GM19452 (cell line): Measurements from ENCODE around the gene MARCHF6.
A peak's percentile ranks its signal among the peaks of the same experiment; 100 is the strongest.
"Not testable (repeated sequence)": the region's sequence is repeated elsewhere in the genome, so short reads cannot be mapped to it uniquely, and the experiment has no call there.

Experiments
- ATAC-seq: cut with Tn5 transposase; IDR thresholded peaks from one replicate; pipeline ENCODE4 v1.9.1; 2021; ENCODE audit not compliant: unreplicated experiment

The MARCHF6 gene

DNA sequence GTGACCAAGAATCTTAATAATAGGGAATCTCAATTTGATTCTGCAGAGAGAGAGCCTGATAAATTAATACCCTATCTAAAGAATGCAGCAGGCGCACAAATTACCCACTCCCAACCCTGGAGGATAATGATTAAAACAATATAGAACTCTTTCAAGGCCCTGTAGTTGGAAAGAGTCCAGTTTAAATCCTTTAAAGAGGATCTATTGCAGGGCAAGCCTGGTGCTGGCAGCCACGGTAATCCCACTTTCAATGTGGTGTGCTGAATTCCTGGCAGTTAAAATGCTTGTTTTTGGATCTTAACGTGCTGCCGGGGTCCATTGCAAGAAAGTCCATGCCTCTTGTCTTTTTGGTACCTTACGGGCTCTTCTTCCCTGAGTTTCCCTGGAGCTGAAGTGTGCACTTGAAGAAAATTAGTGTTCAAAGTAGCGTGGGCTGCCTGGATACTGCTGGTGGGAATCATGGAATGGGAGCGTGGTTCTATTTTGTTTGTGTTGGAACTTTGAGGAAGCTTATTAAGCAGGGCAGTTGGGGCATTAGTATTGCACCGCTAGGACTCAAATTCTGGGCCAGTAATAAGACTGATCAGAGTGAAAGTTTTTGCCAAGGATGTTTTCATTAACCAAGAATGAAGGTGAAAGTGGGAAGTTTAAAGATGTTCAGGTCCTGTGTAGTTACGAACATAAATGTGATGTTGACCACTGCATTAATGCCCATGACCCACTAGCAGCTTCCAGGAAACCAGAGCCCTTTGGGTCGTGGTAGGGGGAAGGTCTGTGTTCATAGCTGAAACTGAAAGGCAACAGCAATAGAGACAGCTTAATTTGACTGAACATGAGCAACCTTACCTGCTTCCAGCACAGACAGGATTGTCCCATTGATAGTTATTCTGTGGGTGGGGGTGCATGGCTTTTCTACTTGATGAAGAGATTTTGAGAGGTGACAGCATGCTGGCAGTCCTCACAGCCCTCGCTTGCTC lies 20.8 kb downstream of the MARCHF6 start:
- ATAC-seq, result no peak

GRCh38 chr5:10375146-10375545 lies 21.7 kb downstream of the MARCHF6 start:
- ATAC-seq, result not testable (repeated sequence)

- ATAC-seq, result no peak
These were observed 23.0 kb downstream of the MARCHF6 start for GRCh38 chr5:10376544-10376943.

GRCh38 chr5:10377081-10377480 lies 23.6 kb downstream of the MARCHF6 start:
- no peak for ATAC-seq

DNA sequence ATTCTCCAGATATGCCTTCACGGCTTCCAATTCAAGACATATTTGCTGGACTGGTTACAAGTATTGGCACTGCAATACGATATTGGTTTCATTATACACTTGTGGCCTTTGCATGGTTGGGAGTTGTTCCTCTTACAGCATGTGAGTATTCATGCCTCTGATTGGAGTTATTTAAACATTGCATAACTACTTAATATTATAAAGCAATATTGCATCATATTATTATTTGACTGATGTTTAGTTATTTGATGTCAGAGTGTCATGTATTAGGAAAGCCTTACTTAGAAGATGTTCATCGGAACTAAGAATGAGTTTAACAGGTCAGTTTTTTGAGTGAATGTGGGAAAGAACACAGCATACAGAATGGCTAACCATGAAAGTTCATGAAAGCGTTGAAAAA lies 28.3 kb downstream of the MARCHF6 start:
- no peak for ATAC-seq

DNA sequence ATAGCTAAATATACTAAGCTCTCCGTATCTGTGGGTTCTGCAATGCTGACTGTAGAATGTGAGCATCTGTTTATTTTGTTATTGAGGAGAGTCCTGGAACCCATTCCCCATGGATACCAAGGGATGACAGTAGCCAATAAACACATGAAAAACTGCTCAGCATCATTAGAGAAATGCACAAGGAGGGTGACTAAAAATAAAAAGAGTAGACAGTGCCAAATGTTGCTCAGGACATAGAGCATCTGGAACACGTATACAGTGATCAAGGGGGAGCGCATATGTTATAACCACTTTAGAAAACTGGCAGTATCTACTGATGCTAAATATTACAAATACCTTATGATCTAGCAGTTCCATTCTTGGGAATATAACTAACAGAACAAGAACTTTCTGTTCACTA lies 31.0 kb downstream of the MARCHF6 start:
- ATAC-seq, result no peak

DNA sequence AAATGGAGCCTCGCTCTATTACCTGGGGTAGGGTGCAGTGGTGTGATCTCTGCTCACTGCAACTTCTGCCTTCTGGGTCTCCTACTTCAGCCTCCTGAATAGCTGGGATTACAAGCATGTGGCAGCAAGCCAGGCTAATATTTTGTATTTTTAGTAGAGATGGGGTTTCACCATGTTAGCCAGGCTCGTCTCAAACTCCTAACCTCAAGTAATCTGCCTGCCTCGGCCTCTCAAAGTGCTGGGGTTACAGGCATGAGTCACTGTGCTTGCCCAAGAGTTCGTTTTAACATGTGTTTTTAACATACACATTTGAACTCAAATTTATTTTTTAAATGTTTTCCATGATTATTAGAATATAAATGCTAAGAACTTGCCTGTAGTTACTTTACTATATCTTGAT lies 34.2 kb downstream of the MARCHF6 start:
- ATAC-seq, result no peak

DNA sequence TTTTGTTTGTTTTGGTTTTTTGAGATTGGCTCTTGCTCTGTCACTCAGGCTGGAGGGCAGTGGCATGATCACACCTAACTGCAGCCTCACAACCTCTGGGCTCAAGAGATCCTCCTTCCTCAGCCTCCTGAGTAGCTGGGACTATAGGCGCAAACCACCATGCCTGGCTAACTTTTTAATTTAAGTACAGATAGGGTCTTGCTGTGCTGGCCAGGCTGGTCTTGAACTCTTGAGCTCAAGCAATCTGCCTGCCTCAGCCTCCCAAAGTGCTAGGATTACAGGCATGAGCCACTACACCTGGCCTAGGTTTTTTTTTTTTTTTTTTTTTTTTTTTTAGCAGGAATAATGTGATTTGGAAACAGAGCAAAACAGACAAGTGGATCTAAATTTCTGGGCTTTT lies 37.6 kb downstream of the MARCHF6 start:
- no peak for ATAC-seq

GRCh38 chr5:10392567-10393328 lies 39.3 kb downstream of the MARCHF6 start:
- ATAC-seq, result not testable (repeated sequence)

DNA sequence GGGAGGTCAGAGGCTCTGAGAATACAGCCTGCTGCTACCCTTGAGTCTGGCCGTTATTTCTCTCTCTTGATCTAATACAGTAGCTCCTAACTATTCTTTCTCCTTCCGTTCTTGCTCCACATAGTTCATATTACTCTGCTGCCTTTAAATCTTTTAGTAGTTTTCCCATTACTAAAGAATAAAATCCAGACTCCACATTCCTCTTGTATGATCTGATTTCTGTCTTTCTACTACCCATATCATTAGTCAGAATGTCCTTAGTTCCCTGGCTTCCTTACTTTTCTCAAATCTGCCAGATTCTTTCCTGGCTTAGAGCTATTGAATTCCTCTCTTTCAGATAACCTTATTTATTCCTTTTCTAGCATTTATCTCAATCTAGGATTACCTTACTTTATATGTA lies 40.0 kb downstream of the MARCHF6 start:
- ATAC-seq, result no peak

GRCh38 chr5:10396552-10396951 lies 43.1 kb downstream of the MARCHF6 start:
- ATAC-seq, result no peak

DNA sequence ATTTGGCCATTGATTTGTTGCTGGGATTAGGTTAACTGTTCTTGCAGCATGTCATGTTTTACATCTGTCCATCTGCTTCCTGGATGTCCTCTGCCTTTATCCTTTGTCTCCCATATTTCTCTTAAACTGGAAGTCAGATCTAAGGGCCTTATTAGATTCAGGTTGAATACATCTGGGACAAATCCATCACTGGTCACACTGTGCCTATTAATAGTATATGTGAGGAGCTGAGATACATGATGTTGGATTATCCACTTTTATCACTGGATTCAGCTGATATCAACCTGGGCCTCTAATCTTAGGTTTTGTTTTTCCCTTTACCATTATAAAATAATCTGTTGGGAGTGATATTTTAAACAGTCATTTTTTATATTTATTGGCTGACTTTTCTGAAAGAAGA lies 46.3 kb downstream of the MARCHF6 start:
- ATAC-seq, result no peak

GRCh38 chr5:10400411-10400810 lies 46.9 kb downstream of the MARCHF6 start:
- no peak for ATAC-seq

GRCh38 chr5:10400831-10401230 lies 47.3 kb downstream of the MARCHF6 start:
- no peak for ATAC-seq

DNA sequence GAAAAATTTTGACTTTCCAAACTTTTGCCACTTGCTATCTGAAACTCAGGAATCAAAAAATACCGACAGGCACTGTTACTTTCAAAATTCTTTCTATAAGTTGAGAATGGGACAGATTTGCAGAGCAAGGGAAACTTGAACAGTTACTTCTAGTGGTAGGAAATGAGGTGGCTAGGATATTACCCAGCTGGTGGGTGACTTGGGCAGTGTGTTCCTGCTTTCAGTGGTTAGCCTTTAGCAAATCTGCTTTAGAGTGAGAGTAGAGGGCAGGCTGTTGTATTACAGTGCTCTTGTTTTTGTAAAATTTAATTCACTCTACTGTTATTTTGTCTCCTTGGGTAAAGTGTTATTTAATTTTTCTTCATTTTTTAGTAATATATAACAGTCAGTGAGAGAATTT lies 48.0 kb downstream of the MARCHF6 start:
- peak; percentile 83 for ATAC-seq
